Activated T-cell treated with anti-CD3 and anti-CD28 coated beads for 48 hours (primary cell): Measurements from ENCODE around the gene WIPF2.
"Not testable (repeated sequence)": the region's sequence is repeated elsewhere in the genome, so short reads cannot be mapped to it uniquely, and the experiment has no call there.

ENCODE experiments used
- DNase-seq: peaks from one replicate; pipeline ENCODE4 v3.0.0-alpha.2; 2020; ENCODE audit warnings: low read depth

Gene WIPF2

GRCh38 chr17:40295488-40296436, 76.7 kb downstream of the WIPF2 start:
- no peak for DNase-seq

DNA sequence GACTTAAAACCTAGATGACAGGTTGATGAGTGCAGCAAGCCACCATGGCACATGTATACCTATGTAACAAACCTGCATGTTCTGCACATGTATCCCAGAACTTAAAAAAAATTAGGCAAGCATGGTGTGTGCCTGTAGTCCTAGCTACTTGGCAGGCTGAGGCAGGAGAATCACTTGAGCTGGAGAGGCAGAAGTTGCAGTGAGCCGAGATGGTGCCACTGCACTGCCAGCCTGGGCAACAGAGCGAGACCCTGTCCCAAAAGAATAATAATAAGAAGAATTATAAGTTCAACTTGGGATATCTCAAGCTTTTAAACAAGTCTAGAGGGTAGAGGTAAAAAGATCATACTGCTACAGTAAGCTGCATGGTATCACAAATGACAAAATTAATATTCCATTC, 78.4 kb downstream of the WIPF2 start:
- no peak for DNase-seq

DNA sequence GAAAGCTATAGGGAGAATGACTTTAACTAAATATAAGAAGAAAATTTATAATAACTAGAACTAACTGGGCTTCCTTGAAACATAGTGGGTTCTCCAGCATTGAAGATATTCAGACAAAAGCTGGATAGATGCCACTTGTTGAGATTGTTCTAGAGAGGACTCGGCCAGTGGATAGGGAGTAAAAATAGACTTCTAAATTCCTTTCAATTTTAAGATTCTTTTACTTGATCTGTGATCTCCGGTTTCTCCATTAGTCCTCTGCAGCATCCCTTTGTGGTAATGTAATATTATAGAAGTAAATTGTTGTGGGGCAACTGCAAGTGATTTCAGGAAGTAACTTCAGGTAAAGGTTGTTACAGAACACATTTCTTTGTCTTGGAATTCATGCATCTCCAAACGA, 79.6 kb downstream of the WIPF2 start:
- no peak for DNase-seq

DNA sequence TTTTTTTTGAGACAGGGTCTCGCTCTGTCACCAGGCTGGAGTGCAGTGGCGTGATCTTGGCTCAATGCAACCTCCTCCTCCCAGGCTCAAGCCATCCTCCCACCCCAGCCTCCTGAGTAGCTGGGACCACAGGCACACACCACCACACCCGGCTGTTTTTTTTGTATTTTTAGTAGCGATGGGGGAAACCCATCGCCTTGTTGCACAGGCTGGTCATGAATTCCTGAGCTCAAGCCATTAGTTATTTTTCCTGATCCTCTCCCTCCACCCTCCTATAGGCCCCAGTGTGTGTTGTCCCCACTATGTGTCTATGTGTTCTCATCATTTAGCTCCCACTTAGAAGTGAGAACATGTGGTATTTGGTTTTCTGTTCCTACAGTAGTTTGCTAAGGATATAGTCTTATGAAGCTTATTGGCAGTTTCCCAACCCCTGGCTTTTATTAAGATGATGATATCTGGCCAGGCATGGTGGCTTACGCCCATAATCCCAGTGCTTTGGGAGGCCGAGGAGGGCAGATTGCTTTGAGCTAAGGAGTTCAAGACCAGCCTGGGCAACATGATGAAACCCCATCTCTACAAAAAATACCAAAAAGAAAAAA, 80.2 kb downstream of the WIPF2 start:
- DNase-seq: not testable (repeated sequence)

DNA sequence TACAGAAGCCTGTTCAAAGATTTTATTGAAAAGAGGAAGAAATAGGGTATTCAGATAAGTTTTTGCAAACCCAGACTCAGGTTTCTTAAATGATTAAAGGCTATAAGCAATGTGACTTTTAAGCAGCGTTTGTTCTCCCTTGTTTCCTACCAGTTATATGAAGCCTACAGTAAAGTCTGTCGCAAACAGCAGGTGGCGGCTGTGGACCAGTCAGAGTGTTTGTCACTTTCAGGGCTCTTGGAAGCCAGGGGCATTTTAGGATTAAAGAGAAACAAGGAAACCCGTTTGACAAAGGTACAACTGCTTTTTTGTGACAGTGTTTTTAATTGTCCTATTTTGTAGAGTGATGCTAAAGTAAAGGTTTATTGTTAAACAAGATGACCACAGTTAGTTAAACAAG, 82.2 kb downstream of the WIPF2 start:
- DNase-seq: no peak

- DNase-seq: no peak
Measured at GRCh38 chr17:40303009-40303657, 84.0 kb downstream of the WIPF2 start.

GRCh38 chr17:40303708-40304551, 84.8 kb downstream of the WIPF2 start:
- DNase-seq: no peak

DNA sequence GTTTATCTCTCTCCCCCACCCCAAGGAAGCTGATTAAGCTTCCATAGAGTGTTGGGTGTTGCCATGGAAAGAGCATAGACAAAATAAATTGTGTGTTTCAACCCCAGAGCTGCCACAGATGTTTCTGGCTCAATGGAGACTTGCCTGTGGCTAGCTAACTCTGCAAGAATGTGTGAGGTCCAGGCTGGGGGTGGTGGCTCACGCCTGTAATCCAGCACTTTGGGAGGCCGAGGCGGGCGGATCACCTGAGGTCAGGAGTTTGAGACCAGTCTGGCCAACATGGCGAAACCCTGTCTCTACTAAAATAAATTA, 85.4 kb downstream of the WIPF2 start:
- not testable (repeated sequence) for DNase-seq

DNA sequence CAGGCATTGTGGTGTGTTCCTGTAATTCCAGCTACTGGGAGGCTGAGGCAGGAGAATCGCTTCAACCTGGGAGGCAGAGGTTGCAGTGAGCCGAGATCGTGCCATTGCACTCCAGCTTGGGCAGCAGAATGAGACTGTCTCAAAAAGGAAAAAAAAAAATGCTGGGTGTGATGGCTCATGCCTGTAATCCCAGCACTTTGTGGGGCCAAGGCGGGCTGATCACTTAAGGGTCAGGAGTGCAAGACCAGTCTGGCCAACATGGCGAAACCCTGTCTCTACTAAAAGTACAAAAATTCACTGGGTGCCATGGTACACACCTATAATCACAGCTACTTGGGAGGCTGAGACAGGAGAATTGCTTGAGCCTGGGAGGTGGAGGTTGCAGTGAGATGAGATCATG, 85.8 kb downstream of the WIPF2 start:
- not testable (repeated sequence) for DNase-seq

GRCh38 chr17:40306395-40306794, 87.3 kb downstream of the WIPF2 start:
- no peak for DNase-seq

DNA sequence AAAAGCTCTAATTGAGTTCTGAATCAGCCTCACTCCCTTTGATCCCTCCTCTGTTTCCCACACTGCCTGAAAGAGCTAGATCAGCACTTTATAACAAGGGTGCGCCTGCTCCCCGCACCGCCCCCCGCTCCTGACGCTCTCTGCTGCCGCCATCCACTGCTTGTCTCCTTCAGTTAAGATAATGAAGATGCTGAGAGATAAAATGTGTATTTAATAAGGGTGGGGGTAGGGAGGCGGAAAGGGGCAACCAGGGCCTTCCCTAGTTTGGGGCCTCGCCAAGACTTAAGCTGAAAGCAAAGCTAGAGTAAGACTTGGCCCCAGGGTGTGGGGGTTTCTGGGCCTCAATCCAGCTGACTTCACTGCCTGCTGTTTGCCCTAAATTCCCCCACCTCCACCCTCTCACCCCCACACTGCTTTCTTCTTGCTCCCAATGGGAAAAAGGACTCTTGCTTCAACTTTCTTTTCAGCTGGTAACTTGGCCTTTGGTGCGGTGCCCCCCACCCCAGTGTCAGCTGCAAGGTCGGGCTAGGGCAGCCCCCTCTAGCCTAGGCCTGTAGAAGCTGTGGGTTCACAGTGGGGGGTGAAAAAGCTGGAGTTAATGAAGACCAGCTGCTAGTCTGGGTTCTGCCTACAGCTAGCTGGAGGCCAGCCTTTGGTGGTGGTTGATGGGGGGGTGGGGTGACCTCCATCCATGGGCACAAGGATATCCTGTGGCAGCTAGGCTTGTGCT, 88.1 kb downstream of the WIPF2 start:
- DNase-seq: no peak

GRCh38 chr17:40307740-40308239, 88.7 kb downstream of the WIPF2 start:
- no peak for DNase-seq

GRCh38 chr17:40309031-40309948, 90.2 kb downstream of the WIPF2 start, which contains the start of gene RARA:
RARA (plus strand) TSS chr17:40309180; CDS start chr17:40331219, 22,039 bp downstream.
- DNase-seq: no peak

- DNase-seq: no peak
Measured at GRCh38 chr17:40309949-40310510, 90.9 kb downstream of the WIPF2 start.

- no peak for DNase-seq
Measured at GRCh38 chr17:40310882-40311391, 91.8 kb downstream of the WIPF2 start.

DNA sequence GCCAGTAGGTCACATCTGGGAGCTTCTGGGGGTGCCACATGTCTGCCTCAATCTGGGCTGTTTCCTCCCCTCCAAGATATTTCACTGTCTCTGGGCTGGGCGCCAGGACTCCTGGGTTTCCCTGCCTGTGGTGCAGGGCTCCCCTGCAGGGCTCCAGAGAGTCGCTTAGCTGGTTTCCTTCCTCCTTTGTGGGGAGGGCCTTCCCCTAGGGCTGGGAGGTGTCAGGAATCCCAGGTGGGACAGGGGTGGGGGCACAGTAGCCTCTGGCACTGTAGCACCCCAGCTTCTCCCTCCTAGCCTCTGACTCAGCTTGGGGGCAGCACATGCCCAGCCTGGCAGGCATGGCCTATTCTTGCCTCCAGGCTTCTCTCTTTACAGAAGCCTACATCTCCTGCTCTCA, 92.5 kb downstream of the WIPF2 start:
- DNase-seq: no peak

GRCh38 chr17:40312131-40312731, 93.1 kb downstream of the WIPF2 start:
- DNase-seq: no peak

- no peak for DNase-seq
Measured at GRCh38 chr17:40312893-40313667, 94.0 kb downstream of the WIPF2 start.
